ENCODE data around the gene VNN1.
"Not testable (repeated sequence)": the region's sequence is repeated elsewhere in the genome, so short reads cannot be mapped to it uniquely, and the experiment has no call there.

VNN1 gene

DNA sequence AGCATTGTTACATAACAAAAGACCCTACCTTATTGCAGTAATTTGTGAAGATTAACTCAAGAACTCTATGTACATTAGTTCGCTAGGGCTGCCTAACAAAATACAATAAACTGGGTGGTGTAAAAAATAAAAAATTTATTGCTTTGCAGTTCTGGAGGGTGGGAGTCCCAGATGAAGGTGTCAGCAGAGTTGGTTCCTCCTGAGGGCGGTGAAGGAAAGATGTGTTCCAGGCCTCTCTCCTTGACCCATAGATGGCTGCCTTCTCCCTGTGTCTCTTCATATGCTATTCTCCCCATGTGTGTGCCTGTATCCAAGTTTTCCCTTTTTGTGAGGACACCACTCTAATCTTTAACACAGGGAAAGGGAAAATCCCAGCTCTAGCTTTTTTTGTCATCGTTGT is 305 bp upstream of the VNN1 start:
- Histone ChIP-seq H3K4me1 (ENCODE audit: insufficient read depth, low read length) (no peaks in the 10 kb centered on the region), H3K27me3 (ENCODE audit: insufficient read depth, low read length) (no peaks in the 10 kb centered on the region), H3K36me3 (ENCODE audit: insufficient read depth, low read length) (no peaks in the 10 kb centered on the region), H3K9me3 (ENCODE audit: low read length) (no peaks in the 10 kb centered on the region), H2AFZ (ENCODE audit: low read depth, low read length) (no peak overlapping the region), H3K4me3 (ENCODE audit: low read length) (no peak overlapping the region)

DNA sequence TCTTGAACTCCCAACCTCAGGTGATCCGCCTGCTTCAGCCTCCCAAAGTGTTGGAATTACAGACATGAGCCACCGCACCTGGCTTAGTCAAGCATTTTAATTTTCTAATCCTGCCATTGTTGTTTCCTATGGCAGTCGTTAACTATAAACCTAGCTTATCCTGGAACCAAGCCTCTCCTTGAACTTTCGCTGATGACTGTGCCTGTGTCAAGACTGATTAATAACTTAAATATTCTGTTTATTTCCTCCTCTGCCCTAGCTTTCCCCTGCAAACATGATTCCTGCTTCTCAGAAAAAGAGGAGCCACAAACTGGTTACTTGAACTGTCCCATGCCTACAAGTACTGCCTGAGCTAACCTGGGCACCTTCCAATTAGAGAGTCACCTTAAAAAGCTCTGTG is 1.5 kb downstream of the VNN1 start:
- Histone ChIP-seq H3K9me3 (ENCODE audit: low read length) (no peaks in the 10 kb centered on the region), H3K36me3 (ENCODE audit: insufficient read depth, low read length) (no peaks in the 10 kb centered on the region), H2AFZ (ENCODE audit: low read depth, low read length) (no peak overlapping the region), H3K4me1 (ENCODE audit: insufficient read depth, low read length) (no peaks in the 10 kb centered on the region), H3K4me3 (ENCODE audit: low read length) (no peak overlapping the region), H3K27me3 (ENCODE audit: insufficient read depth, low read length) (no peaks in the 10 kb centered on the region)

DNA sequence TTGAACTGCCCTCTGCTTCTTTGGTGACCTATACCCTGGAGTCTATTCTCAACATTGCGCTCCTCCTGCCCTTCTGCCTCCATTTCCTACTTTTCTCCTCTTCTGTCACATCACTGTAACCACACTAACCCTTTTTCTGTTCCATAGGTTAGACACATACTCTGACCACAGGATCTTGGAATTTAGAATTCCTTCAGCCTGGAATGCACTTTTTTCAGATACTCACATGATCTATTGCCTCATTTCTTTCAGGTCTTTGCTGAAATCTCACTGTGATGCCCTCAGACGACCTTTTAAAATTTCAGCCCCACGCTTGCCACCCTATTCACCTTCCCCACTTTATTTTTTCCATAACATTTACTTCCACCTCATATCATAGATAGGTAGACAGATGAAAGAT is 5.1 kb downstream of the VNN1 start:
- H3K9me3 ChIP-seq (ENCODE audit: low read length), result no peaks in the 10 kb centered on the region
- H2AFZ ChIP-seq (ENCODE audit: low read depth, low read length), result no peak overlapping the region
- H3K4me1 ChIP-seq (ENCODE audit: insufficient read depth, low read length), result no peaks in the 10 kb centered on the region
- H3K27me3 ChIP-seq (ENCODE audit: insufficient read depth, low read length), result no peaks in the 10 kb centered on the region
- no peaks in the 10 kb centered on the region for H3K36me3 ChIP-seq (ENCODE audit: insufficient read depth, low read length)
- no peak overlapping the region for H3K4me3 ChIP-seq (ENCODE audit: low read length)

DNA sequence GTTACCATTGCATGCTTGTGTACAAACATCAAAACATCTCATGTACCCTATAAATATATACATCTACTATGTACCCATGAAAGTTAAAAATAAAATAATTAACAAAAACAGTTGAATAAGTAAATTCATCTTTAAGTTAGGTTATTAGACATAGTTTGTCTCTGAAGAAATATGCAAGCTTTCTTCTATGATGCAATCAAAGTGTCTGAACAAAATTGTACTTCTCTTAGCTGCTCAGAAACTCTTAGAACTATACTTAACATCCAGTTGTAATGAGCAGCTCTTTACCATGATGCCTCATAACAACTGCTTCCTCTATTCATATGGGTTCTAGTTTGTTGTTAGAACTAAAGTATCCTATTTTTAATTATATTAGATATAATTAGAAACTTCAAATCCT is 5.9 kb downstream of the VNN1 start:
- Histone ChIP-seq H3K36me3 (ENCODE audit: insufficient read depth, low read length) (no peaks in the 10 kb centered on the region), H3K9me3 (ENCODE audit: low read length) (no peaks in the 10 kb centered on the region), H3K4me3 (ENCODE audit: low read length) (no peak overlapping the region), H3K27me3 (ENCODE audit: insufficient read depth, low read length) (no peaks in the 10 kb centered on the region), H2AFZ (ENCODE audit: low read depth, low read length) (no peak overlapping the region), H3K4me1 (ENCODE audit: insufficient read depth, low read length) (no peaks in the 10 kb centered on the region)

DNA sequence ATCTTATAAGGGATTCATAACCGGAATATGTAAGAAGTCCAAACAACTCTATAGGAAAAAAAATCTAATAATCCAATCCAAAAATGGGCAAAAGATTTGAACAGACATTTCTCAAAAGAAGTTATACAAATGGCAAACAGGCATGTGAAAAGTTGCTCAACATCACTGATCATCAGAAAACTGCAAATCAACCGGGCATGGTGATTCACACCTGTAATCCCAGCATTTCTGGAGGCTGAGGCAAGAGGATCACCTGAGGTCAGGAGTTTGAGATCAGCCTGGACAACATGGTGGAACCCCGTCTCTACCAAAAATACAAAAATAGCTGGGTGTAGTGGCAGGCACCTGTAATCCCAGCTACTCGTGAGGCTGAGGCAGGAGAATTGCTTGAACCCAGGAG is 7.1 kb downstream of the VNN1 start:
- H3K4me1 ChIP-seq (ENCODE audit: insufficient read depth, low read length); H3K36me3 ChIP-seq (ENCODE audit: insufficient read depth, low read length); H3K9me3 ChIP-seq (ENCODE audit: low read length); H3K4me3 ChIP-seq (ENCODE audit: low read length); H3K27me3 ChIP-seq (ENCODE audit: insufficient read depth, low read length); H2AFZ ChIP-seq (ENCODE audit: low read depth, low read length): not testable (repeated sequence)

DNA sequence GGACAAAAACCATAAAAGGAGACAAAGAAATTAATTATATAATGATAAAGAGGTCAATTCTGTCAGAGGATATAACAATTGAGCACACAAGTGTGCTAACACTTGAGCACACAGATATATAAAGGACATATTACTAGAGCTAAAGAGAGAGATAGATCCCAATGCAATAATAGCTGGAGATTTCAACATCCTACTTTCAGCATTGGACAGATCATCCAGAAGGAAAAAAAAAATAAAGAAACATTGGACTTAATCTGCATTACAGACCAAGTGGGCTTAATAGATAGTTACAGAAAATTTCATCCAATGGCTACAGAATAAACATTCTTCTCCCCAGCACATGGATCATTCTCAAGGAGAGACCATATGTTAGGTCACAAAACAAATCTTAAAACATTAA is 9.9 kb downstream of the VNN1 start:
- no peaks in the 10 kb centered on the region for H3K9me3 ChIP-seq (ENCODE audit: low read length)
- H3K4me3 ChIP-seq (ENCODE audit: low read length), result no peak overlapping the region
- H3K4me1 ChIP-seq (ENCODE audit: insufficient read depth, low read length), result no peaks in the 10 kb centered on the region
- H3K27me3 ChIP-seq (ENCODE audit: insufficient read depth, low read length), result no peaks in the 10 kb centered on the region
- H3K36me3 ChIP-seq (ENCODE audit: insufficient read depth, low read length), result no peaks in the 10 kb centered on the region
- no peak overlapping the region for H2AFZ ChIP-seq (ENCODE audit: low read depth, low read length)

DNA sequence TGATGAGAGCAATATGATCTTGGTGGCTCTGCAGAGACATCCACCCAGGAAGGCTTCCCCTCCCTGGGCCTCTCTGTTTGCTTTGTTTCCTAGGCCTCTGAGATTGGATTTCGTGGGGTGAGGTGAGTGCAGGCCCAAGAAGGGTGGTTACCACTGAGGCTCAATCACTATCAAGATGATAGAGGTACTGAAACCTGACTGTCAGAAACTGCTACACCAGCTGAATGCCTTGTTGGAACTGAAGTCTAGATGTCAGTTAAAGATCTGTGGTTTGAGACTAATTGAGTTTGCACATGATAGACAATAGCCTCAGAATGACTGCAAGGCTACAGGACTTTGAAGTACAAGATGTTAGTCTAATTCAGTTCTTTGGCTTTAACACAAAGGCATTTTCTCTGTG is 15.2 kb downstream of the VNN1 start:
- H3K4me1 ChIP-seq (ENCODE audit: insufficient read depth, low read length), result no peaks in the 10 kb centered on the region
- H3K36me3 ChIP-seq (ENCODE audit: insufficient read depth, low read length), result no peaks in the 10 kb centered on the region
- no peak overlapping the region for H2AFZ ChIP-seq (ENCODE audit: low read depth, low read length)
- H3K27me3 ChIP-seq (ENCODE audit: insufficient read depth, low read length), result no peaks in the 10 kb centered on the region
- no peak overlapping the region for H3K4me3 ChIP-seq (ENCODE audit: low read length)
- no peaks in the 10 kb centered on the region for H3K9me3 ChIP-seq (ENCODE audit: low read length)

DNA sequence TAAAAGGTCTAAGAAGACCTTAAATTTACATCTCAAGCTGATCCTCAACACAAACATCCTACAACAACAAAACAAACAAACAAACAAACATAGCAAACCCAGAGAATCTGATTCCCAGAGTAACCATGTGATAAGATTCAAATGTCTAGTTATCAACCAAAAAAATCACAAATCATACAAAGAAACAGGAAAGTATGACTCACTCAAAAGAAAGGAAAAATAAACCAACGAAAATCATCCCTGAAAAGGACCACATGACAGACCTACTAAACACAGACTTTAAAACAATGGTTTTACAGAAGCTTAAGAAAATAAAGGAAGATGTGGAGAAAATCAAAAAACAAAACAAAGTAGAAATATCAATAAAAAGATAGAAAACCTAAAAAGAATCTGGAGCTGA is 18.1 kb downstream of the VNN1 start:
- H3K9me3 ChIP-seq (ENCODE audit: low read length), result no peaks in the 10 kb centered on the region
- H3K36me3 ChIP-seq (ENCODE audit: insufficient read depth, low read length), result no peaks in the 10 kb centered on the region
- no peaks in the 10 kb centered on the region for H3K4me1 ChIP-seq (ENCODE audit: insufficient read depth, low read length)
- no peaks in the 10 kb centered on the region for H3K27me3 ChIP-seq (ENCODE audit: insufficient read depth, low read length)
- no peak overlapping the region for H2AFZ ChIP-seq (ENCODE audit: low read depth, low read length)
- no peak overlapping the region for H3K4me3 ChIP-seq (ENCODE audit: low read length)

DNA sequence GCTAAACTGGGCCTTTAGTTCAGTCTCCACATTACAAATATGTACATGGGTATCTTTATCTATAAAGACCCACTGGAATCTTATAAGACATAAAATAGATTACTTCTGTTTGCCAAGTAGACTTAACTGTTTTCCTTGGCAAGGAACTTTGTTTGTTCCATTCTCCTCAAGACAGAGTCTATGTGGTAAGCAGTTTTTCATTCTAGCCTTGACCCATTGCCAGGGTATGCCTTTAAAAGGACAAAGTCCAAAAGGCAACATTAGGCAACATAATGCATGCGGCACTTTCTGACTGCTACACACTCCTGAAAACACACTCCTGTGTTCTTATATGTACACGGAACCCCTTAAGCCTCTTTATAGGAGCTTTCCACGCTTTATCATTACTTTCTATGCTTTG is 20.4 kb downstream of the VNN1 start:
- Histone ChIP-seq H3K27me3 (ENCODE audit: insufficient read depth, low read length) (no peaks in the 10 kb centered on the region), H3K4me1 (ENCODE audit: insufficient read depth, low read length) (no peaks in the 10 kb centered on the region), H3K36me3 (ENCODE audit: insufficient read depth, low read length) (no peaks in the 10 kb centered on the region), H3K4me3 (ENCODE audit: low read length) (no peak overlapping the region), H2AFZ (ENCODE audit: low read depth, low read length) (no peak overlapping the region), H3K9me3 (ENCODE audit: low read length) (no peaks in the 10 kb centered on the region)

DNA sequence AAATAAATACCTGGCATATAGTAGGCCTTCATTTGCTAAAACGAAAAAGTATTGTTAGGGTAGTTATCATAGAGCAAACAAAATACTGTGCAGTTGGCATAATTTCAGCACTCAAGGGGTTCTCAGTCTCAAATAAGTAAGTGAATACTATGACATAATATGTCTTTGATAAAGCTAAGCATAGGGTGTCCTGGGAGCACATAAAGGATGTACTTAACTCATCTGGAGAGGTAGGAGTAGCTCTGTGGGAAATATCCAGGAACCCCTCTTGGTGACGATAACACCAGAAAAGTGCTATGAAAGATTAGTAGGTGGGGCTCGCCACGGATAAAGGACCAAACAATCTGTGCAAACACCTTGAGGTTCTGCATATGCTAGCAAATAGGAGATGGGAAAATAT is 23.2 kb downstream of the VNN1 start:
- no peak overlapping the region for H2AFZ ChIP-seq (ENCODE audit: low read depth, low read length)
- H3K9me3 ChIP-seq (ENCODE audit: low read length), result no peaks in the 10 kb centered on the region
- no peaks in the 10 kb centered on the region for H3K4me1 ChIP-seq (ENCODE audit: insufficient read depth, low read length)
- H3K4me3 ChIP-seq (ENCODE audit: low read length), result no peak overlapping the region
- no peaks in the 10 kb centered on the region for H3K27me3 ChIP-seq (ENCODE audit: insufficient read depth, low read length)
- H3K36me3 ChIP-seq (ENCODE audit: insufficient read depth, low read length), result no peaks in the 10 kb centered on the region

DNA sequence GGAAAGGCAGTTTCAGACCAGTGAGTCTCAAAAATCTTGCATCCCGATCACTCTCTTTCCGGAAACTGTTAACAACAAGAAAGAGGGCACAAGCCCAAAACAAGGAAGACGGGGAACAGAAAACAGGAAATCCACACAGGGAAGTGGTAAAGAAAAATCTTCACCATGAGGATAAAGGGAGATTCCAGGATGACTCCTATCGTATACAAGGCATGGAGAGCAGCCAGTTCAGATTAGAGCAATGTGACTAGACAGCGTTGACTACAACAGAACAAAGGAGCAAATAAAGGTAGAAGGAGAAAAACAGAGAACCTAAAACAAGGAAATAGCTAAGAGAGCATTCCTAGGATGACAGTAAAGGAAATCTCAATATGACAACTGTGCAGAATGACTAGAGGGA is 26.5 kb downstream of the VNN1 start:
- H3K9me3 ChIP-seq (ENCODE audit: low read length), result no peaks in the 10 kb centered on the region
- no peaks in the 10 kb centered on the region for H3K4me1 ChIP-seq (ENCODE audit: insufficient read depth, low read length)
- no peak overlapping the region for H2AFZ ChIP-seq (ENCODE audit: low read depth, low read length)
- no peaks in the 10 kb centered on the region for H3K27me3 ChIP-seq (ENCODE audit: insufficient read depth, low read length)
- H3K36me3 ChIP-seq (ENCODE audit: insufficient read depth, low read length), result no peaks in the 10 kb centered on the region
- H3K4me3 ChIP-seq (ENCODE audit: low read length), result no peak overlapping the region

DNA sequence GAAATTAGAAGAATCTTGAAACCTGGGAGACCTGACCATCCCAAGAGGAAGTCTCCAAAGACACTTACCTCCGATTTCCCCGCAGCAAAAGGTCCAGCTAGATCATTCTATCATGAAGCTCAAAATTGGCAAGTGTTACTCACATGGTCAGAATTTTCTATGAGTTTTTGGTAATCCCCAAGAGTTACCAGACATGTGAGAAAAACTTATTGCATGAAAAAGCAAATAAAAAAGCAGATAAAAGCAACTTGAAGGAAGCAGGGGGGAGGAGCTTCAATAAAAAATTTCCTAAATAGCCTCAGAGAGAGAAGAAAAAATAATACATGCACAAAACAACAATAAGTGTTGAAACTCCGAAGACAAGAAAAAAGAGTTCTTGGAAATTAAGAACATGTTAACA is 27.3 kb downstream of the VNN1 start:
- Histone ChIP-seq H2AFZ (ENCODE audit: low read depth, low read length) (no peak overlapping the region), H3K9me3 (ENCODE audit: low read length) (no peaks in the 10 kb centered on the region), H3K36me3 (ENCODE audit: insufficient read depth, low read length) (no peaks in the 10 kb centered on the region)

DNA sequence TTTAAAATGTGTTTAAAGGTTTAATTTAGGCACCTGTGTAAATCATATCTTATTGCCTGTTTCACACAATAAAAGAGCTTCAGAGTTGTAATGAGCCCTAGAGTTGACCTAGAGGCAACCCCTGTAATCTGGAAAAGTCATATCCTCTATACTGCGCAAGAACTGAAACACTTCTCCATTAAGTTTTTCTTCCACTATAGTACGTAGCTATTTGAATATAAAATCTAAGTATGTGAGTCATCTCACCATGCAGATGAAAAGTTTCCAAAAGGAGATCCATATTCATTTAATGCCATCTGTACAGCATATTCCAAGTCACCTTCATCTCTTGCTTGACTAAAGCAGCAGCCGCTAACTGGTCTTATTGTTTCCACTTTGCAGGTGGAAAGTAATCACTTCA is 28.8 kb downstream of the VNN1 start:
- Histone ChIP-seq H3K4me1 (ENCODE audit: insufficient read depth, low read length) (no peaks in the 10 kb centered on the region), H3K27me3 (ENCODE audit: insufficient read depth, low read length) (no peaks in the 10 kb centered on the region), H3K9me3 (ENCODE audit: low read length) (no peaks in the 10 kb centered on the region), H3K4me3 (ENCODE audit: low read length) (no peak overlapping the region), H2AFZ (ENCODE audit: low read depth, low read length) (no peak overlapping the region), H3K36me3 (ENCODE audit: insufficient read depth, low read length) (no peaks in the 10 kb centered on the region)

More for the DNA sequence above, 27.3 kb downstream of the VNN1 start:
- Histone ChIP-seq H3K27me3 (ENCODE audit: insufficient read depth, low read length) (no peaks in the 10 kb centered on the region), H3K4me1 (ENCODE audit: insufficient read depth, low read length) (no peaks in the 10 kb centered on the region), H3K4me3 (ENCODE audit: low read length) (no peak overlapping the region)

DNA sequence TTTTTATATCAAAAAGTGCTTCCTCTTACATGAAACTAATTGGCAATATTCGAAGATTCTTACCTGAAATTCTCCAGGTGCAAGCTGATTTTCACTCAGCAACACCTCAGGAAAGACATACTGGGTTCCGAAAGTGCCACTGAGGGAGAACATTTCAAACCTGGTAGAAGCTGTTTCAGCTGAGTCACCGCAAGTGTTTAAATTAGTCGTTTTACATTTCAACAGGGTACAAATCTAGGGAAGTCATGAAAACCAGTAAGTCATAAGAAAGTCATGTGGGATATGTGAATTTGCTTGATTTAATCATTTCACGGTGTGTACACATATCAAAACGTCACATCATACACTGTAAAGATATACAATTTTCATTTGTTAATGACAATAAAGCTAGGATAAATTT is 29.6 kb downstream of the VNN1 start:
- Histone ChIP-seq H3K27me3 (ENCODE audit: insufficient read depth, low read length) (no peaks in the 10 kb centered on the region), H3K9me3 (ENCODE audit: low read length) (no peaks in the 10 kb centered on the region)

More for the DNA sequence above, 29.6 kb downstream of the VNN1 start:
- Histone ChIP-seq H2AFZ (ENCODE audit: low read depth, low read length) (no peak overlapping the region), H3K4me1 (ENCODE audit: insufficient read depth, low read length) (no peaks in the 10 kb centered on the region), H3K36me3 (ENCODE audit: insufficient read depth, low read length) (no peaks in the 10 kb centered on the region), H3K4me3 (ENCODE audit: low read length) (no peak overlapping the region)

Data from neuron (in vitro differentiated cells).